Mucosa of stomach (tissue), 1 donor: ENCODE results near the gene CASK.

Experiments used
- H3K27me3 ChIP-seq: one replicate; pipeline ENCODE4 v1.7.0; 2013; ENCODE audit warnings: mild to moderate bottlenecking, low read length; ENCODE audit not compliant: control insufficient read depth, insufficient read depth
- H3K36me3 ChIP-seq: one replicate; pipeline ENCODE4 v1.7.0; 2013; ENCODE audit warnings: low read length; ENCODE audit not compliant: control insufficient read depth, insufficient read depth
- H3K4me1 ChIP-seq: one replicate; pipeline ENCODE4 v1.7.0; 2013; ENCODE audit warnings: mild to moderate bottlenecking, low read length; ENCODE audit not compliant: control insufficient read depth, insufficient read depth
- H3K4me3 ChIP-seq: one replicate; pipeline ENCODE4 v1.7.0; 2013; ENCODE audit warnings: low read length
- H3K9ac ChIP-seq: one replicate; pipeline ENCODE4 v1.7.0; 2013; ENCODE audit warnings: mild to moderate bottlenecking, low read length, moderate library complexity
- H3K9me3 ChIP-seq: one replicate; pipeline ENCODE4 v1.7.0; 2013; ENCODE audit warnings: mild to moderate bottlenecking, low read length, moderate library complexity; ENCODE audit not compliant: control insufficient read depth
- donor health status: Pancreatic carcinoma.

The CASK gene

GRCh38 chrX:41923211-41923977, at the start of gene CASK:
CASK (minus strand) TSS chrX:41923554; CDS start chrX:41922988, 566 bp downstream.
- H3K4me3 ChIP-seq: peak within 1 kb of the TSS; percentile 74
- no peaks in the 10 kb centered on the region for H3K9me3 ChIP-seq
- H3K4me1 ChIP-seq: no peaks in the 10 kb centered on the region
- H3K27me3 ChIP-seq: no peaks in the 10 kb centered on the region
- no peaks in the 10 kb centered on the region for H3K36me3 ChIP-seq
- H3K9ac ChIP-seq: peak within 1 kb of the TSS; percentile 80

- Histone ChIP-seq H3K27me3 (no peaks in the 10 kb centered on the region), H3K36me3 (no peaks in the 10 kb centered on the region), H3K9me3 (no peaks in the 10 kb centered on the region), H3K4me1 (no peaks in the 10 kb centered on the region), H3K9ac (no peak overlapping the region), H3K4me3 (no peak overlapping the region)
Observed at GRCh38 chrX:41971346-41971745, 48.0 kb upstream of the CASK start.

GRCh38 chrX:41970419-41970818, 47.1 kb upstream of the CASK start:
- no peaks in the 10 kb centered on the region for H3K9me3 ChIP-seq
- no peak overlapping the region for H3K9ac ChIP-seq
- H3K27me3 ChIP-seq: no peaks in the 10 kb centered on the region
- H3K4me3 ChIP-seq: no peak overlapping the region
- no peaks in the 10 kb centered on the region for H3K36me3 ChIP-seq
- no peaks in the 10 kb centered on the region for H3K4me1 ChIP-seq

GRCh38 chrX:41963348-41963747, 40.0 kb upstream of the CASK start:
- no peak overlapping the region for H3K4me3 ChIP-seq
- no peaks in the 10 kb centered on the region for H3K36me3 ChIP-seq
- H3K27me3 ChIP-seq: no peaks in the 10 kb centered on the region
- H3K9ac ChIP-seq: no peak overlapping the region
- no peaks in the 10 kb centered on the region for H3K9me3 ChIP-seq
- no peaks in the 10 kb centered on the region for H3K4me1 ChIP-seq

- no peaks in the 10 kb centered on the region for H3K36me3 ChIP-seq
- H3K4me1 ChIP-seq: no peaks in the 10 kb centered on the region
- H3K9me3 ChIP-seq: no peaks in the 10 kb centered on the region
- H3K9ac ChIP-seq: no peak overlapping the region
- H3K4me3 ChIP-seq: no peak overlapping the region
- H3K27me3 ChIP-seq: no peaks in the 10 kb centered on the region
Observed at GRCh38 chrX:41960142-41960541, 36.8 kb upstream of the CASK start.

DNA sequence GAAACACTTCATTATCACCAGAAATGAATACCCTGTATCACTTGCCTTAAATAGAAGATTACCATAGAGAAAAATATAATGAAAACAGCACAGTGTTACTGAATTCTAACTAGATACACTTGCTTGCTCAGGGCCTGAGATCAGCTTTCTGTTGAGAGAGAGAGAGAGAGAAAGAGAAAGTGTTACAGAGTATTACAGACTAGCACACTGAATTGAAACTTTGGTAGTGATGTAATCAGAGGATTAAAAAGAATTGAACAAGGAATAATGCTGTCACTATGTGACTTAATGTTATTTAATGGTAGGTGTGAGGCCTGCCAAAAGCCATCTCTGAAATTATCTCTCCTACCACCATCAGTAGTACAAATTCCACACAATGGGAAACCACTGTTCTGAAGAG, 35.5 kb upstream of the CASK start:
- no peaks in the 10 kb centered on the region for H3K27me3 ChIP-seq
- H3K36me3 ChIP-seq: no peaks in the 10 kb centered on the region
- no peak overlapping the region for H3K4me3 ChIP-seq
- H3K9ac ChIP-seq: no peak overlapping the region
- no peaks in the 10 kb centered on the region for H3K4me1 ChIP-seq
- H3K9me3 ChIP-seq: no peaks in the 10 kb centered on the region

GRCh38 chrX:41956027-41956426, 32.7 kb upstream of the CASK start:
- Histone ChIP-seq H3K4me3 (no peak overlapping the region), H3K4me1 (no peaks in the 10 kb centered on the region), H3K9ac (no peak overlapping the region), H3K27me3 (no peaks in the 10 kb centered on the region), H3K36me3 (no peaks in the 10 kb centered on the region), H3K9me3 (no peaks in the 10 kb centered on the region)

DNA sequence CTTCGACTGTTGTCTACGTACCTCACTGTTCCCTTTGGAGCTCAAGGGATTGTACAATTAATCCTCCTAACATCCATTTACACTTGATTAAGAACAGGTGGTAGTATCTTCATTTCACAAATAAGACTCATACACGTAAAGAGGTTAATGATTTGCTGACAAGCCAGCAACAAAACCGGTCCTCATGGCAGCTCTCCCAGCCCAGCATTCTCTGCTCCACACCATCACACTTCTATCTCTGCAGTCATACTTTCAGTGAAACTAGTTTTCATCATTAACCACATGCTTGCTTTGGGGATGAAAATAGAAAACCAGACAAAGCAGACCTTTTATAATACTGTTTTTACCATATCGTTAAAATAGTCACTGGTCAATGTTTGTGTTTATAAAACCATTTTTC, 28.7 kb upstream of the CASK start:
- no peak overlapping the region for H3K9ac ChIP-seq
- H3K36me3 ChIP-seq: no peaks in the 10 kb centered on the region
- no peak overlapping the region for H3K4me3 ChIP-seq
- no peaks in the 10 kb centered on the region for H3K9me3 ChIP-seq
- H3K4me1 ChIP-seq: no peaks in the 10 kb centered on the region
- no peaks in the 10 kb centered on the region for H3K27me3 ChIP-seq

GRCh38 chrX:41946989-41947612, 23.7 kb upstream of the CASK start:
- Histone ChIP-seq H3K36me3 (no peaks in the 10 kb centered on the region), H3K27me3 (no peaks in the 10 kb centered on the region), H3K4me3 (no peak overlapping the region), H3K9ac (no peak overlapping the region), H3K9me3 (no peaks in the 10 kb centered on the region), H3K4me1 (no peaks in the 10 kb centered on the region)

DNA sequence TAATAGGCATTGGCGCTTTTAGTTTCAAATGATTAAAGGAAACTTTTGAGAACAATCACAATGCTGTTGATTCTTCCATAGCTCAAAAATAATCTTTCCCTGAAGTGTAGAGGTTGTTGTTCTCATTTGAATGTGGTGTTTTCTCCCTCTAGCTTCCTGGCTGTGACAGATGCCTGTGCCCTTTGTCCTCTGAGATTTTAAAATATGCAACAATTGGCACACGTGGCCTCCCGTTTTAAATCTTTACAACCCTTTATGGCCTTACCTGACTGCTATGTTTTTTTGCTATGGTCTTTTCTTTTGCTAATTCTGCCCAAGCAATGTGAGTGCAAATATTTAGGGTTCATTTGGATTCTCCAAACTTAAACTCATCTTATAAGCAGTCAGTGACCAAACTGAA, 22.9 kb upstream of the CASK start:
- no peaks in the 10 kb centered on the region for H3K9me3 ChIP-seq
- H3K36me3 ChIP-seq: no peaks in the 10 kb centered on the region
- no peaks in the 10 kb centered on the region for H3K4me1 ChIP-seq
- no peaks in the 10 kb centered on the region for H3K27me3 ChIP-seq
- no peak overlapping the region for H3K9ac ChIP-seq
- H3K4me3 ChIP-seq: no peak overlapping the region

DNA sequence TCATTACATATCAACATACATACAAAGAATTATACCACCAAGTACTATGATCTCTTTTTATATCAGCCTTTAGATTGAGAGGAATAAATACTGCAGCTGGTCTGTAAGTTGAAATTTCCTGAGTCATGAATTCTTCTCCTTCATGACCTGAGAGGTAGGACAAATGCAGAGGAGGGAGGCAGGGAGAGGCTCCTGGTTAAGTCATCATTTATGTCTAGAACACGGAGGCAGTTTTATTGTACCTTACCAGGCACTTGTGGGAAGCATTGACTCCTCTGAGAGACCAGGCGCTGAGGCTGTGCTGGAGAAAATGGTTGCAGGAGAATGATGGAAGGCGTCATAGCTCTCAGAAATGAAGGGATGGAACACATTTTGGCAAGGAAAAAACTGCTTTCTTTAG, 12.5 kb upstream of the CASK start:
- Histone ChIP-seq H3K36me3 (no peaks in the 10 kb centered on the region), H3K4me3 (no peak overlapping the region), H3K9me3 (no peaks in the 10 kb centered on the region), H3K4me1 (no peaks in the 10 kb centered on the region), H3K27me3 (no peaks in the 10 kb centered on the region), H3K9ac (no peak overlapping the region)

- Histone ChIP-seq H3K36me3 (no peaks in the 10 kb centered on the region), H3K4me1 (no peaks in the 10 kb centered on the region)
Observed at GRCh38 chrX:41933546-41933945, 10.2 kb upstream of the CASK start.

More at GRCh38 chrX:41933546-41933945, 10.2 kb upstream of the CASK start:
- no peak overlapping the region for H3K9ac ChIP-seq
- H3K27me3 ChIP-seq: no peaks in the 10 kb centered on the region
- H3K4me3 ChIP-seq: no peak overlapping the region
- H3K9me3 ChIP-seq: no peaks in the 10 kb centered on the region
